CD14-positive monocyte (primary cell): ENCODE data around the gene APOL3. TPM values are rescaled to one million over a fixed set of nuclear protein-coding genes. Genes with fewer than 3 reads are reported as not detected.

Source experiments
- DNase-seq, 3 donors: peaks; one replicate each; pipeline ENCODE4 v3.0.0-alpha.2; 2011 to 2022
- H2AFZ ChIP-seq: 2 replicates; pipeline ENCODE4 v1.6.0; 2012; ENCODE audit warnings: mild to moderate bottlenecking, low read depth, low read length, inconsistent platforms; ENCODE audit not compliant: insufficient read depth, poor library complexity, severe bottlenecking
- H3K27ac ChIP-seq, 2 donors: 1 replicate in 1 of 2; 2 replicates in 1 of 2; pipeline ENCODE4 v1.5.1; 2012 to 2013; ENCODE audit warnings: low read length in 2 of 2, control low read depth in 1 of 2, inconsistent platforms in 1 of 2, low read depth in 1 of 2, mild to moderate bottlenecking in 1 of 2
- H3K27me3 ChIP-seq, 2 donors: one replicate each; pipeline versions ENCODE4 v1.6.0 to v1.6.1; 2011 to 2013; ENCODE audit warnings: low read length in 2 of 2; ENCODE audit not compliant: control insufficient read depth in 2 of 2, insufficient read depth in 2 of 2
- H3K36me3 ChIP-seq, 2 donors: replicated peaks in 1 of 2; 1 replicate in 1 of 2; 2 replicates in 1 of 2; pipeline versions ENCODE4 v1.5.1 to v1.6.1; 2012 to 2013; ENCODE audit warnings: low read length in 2 of 2, control low read depth in 1 of 2, inconsistent platforms in 1 of 2, mild to moderate bottlenecking in 1 of 2; ENCODE audit not compliant: insufficient read depth in 2 of 2, control insufficient read depth in 1 of 2
- H3K4me1 ChIP-seq, 2 donors: 1 replicate in 1 of 2; 2 replicates in 1 of 2; pipeline versions ENCODE4 v1.5.1 to v1.6.1; 2012 to 2013; ENCODE audit warnings: low read length in 2 of 2, control low read depth in 1 of 2, inconsistent platforms in 1 of 2, mild to moderate bottlenecking in 1 of 2, moderate library complexity in 1 of 2; ENCODE audit not compliant: insufficient read depth in 2 of 2, control insufficient read depth in 1 of 2
- H3K4me2 ChIP-seq: replicated peaks from 2 replicates; pipeline ENCODE3; 2012; ENCODE audit warnings: low read length, moderate library complexity, mild to moderate bottlenecking; ENCODE audit not compliant: poor library complexity, severe bottlenecking; ENCODE audit errors: extremely low read depth
- H3K4me3 ChIP-seq, 3 experiments: fragments of 200-600 bp in 1 of 3; sonication (generic) in 1 of 3; replicated peaks in 1 of 3; 1 replicate in 2 of 3; 2 replicates in 1 of 3; pipeline ENCODE4 v1.5.1; 2011 to 2013; ENCODE audit warnings: low read length in 3 of 3, mild to moderate bottlenecking in 3 of 3, control low read depth in 2 of 3, low read depth in 2 of 3, inconsistent platforms in 1 of 3, moderate library complexity in 1 of 3
- H3K79me2 ChIP-seq: 2 replicates; pipeline ENCODE4 v1.6.0; 2012; ENCODE audit warnings: mild to moderate bottlenecking, control low read depth, inconsistent platforms, low read length, moderate library complexity; ENCODE audit not compliant: insufficient read depth
- H3K9ac ChIP-seq: 2 replicates; pipeline ENCODE4 v1.6.0; 2017; ENCODE audit warnings: low read length, mild to moderate bottlenecking; ENCODE audit not compliant: insufficient read depth, poor library complexity, severe bottlenecking
- H3K9me3 ChIP-seq, 2 donors: replicated peaks in 1 of 2; 1 replicate in 1 of 2; 2 replicates in 1 of 2; pipeline versions ENCODE4 v1.5.1 to v1.6.1; 2012 to 2013; ENCODE audit warnings: low read length in 2 of 2, control low read depth in 1 of 2; ENCODE audit not compliant: control insufficient read depth in 1 of 2, insufficient read depth in 1 of 2
- H4K20me1 ChIP-seq: 2 replicates; pipeline ENCODE4 v1.6.0; 2012; ENCODE audit warnings: mild to moderate bottlenecking, low read length, control low read depth, moderate library complexity; ENCODE audit not compliant: insufficient read depth
- H3K27ac Mint-ChIP-seq, 7 donors: one replicate each; pipeline ENCODE4 v1.8.0; 2020; ENCODE audit warnings: mild to moderate bottlenecking in 7 of 7, mixed read lengths in 7 of 7, moderate library complexity in 6 of 7, inconsistent platforms in 2 of 7
- H3K27me3 Mint-ChIP-seq, 3 donors: one replicate each; pipeline ENCODE4 v1.8.0; 2021 to 2022; ENCODE audit warnings: low read depth in 3 of 3, mild to moderate bottlenecking in 3 of 3, mixed read lengths in 3 of 3, moderate library complexity in 3 of 3, inconsistent platforms in 1 of 3
- H3K36me3 Mint-ChIP-seq, 2 donors: one replicate each; pipeline ENCODE4 v1.8.0; 2020; ENCODE audit warnings: mixed read lengths in 2 of 2, inconsistent platforms in 1 of 2, mild to moderate bottlenecking in 1 of 2
- H3K4me1 Mint-ChIP-seq: one replicate; pipeline ENCODE4 v1.8.0; 2020; ENCODE audit warnings: mild to moderate bottlenecking, mixed read lengths
- H3K4me3 Mint-ChIP-seq, 2 donors: one replicate each; pipeline ENCODE4 v1.8.0; 2020; ENCODE audit warnings: mild to moderate bottlenecking in 2 of 2, mixed read lengths in 2 of 2, moderate library complexity in 1 of 2
- H3K9me3 Mint-ChIP-seq, 7 donors: one replicate each; pipeline ENCODE4 v1.8.0; 2020 to 2022; ENCODE audit warnings: mixed read lengths in 7 of 7, mild to moderate bottlenecking in 6 of 7, moderate library complexity in 6 of 7, inconsistent platforms in 2 of 7
- CTCF ChIP-seq: fragments of 200-600 bp; IDR thresholded peaks from one replicate; pipeline ENCODE4 v1.8.0; 2022; ENCODE audit warnings: antibody characterized with exemption, mild to moderate bottlenecking
- WGBS: methylation state at CpG from one replicate; pipeline ENCODE4 v1.1.5; 2013; ENCODE audit warnings: missing lambda C conversion rate; ENCODE audit not compliant: insufficient coverage; 5-methylcytosine and 5-hydroxymethylcytosine counted together
- intact Hi-C, 2 donors: fragments of 100-400 bp; cut with micrococcal nuclease; formaldehyde crosslinking; loops; one replicate each; pipeline versions ENCODE4 v1.15.0 to v1.15.1; 2023
- polyA plus RNA-seq, 3 donors: library from polyadenylated mRNA; depleted of rRNA in 1 of 3; unstranded in 2 of 3; stranded (reverse) in 1 of 3; fragments of 300-500 nt in 2 of 3; fragments of >200 nt in 1 of 3; fragmentation: Illumina TruSeq in 2 of 3; gene quantifications; 1 replicate in 2 of 3; 2 replicates in 1 of 3; pipeline ENCODE4 v1.2.3, GENCODE V29; 2012 to 2021

The APOL3 gene
- polyA plus RNA-seq, 3 donors, result 39.9 to 97.0 (median 61.3) TPM

- no peaks in the 10 kb centered on the region for H3K79me2 ChIP-seq
- 90% methylated on average over 2 of the region's 3 CpGs for WGBS
- no peaks in the 10 kb centered on the region for H3K9me3 ChIP-seq
- peaks cover 19 to 21% of the 10 kb centered on the region in 2 donors for H3K4me1 ChIP-seq
- H3K36me3 ChIP-seq, result no peaks in the 10 kb centered on the region
- no peaks in the 10 kb centered on the region for H3K9me3 Mint-ChIP-seq
- no peaks in the 10 kb centered on the region for H4K20me1 ChIP-seq
- H3K4me1 Mint-ChIP-seq, result peaks cover 25% of the 10 kb centered on the region
- H3K4me3 ChIP-seq, result no peak overlapping the region
- no peaks in the 10 kb centered on the region for H3K27me3 ChIP-seq
- no peak for TF ChIP-seq CTCF
- H3K4me2 ChIP-seq, result no peak overlapping the region
- no peak overlapping the region for H3K27ac ChIP-seq
- H3K9ac ChIP-seq, result no peak overlapping the region
- DNase-seq, result no peak
- H2AFZ ChIP-seq, result no peak overlapping the region
- no peak overlapping the region for H3K4me3 Mint-ChIP-seq
- no peaks in the 10 kb centered on the region for H3K36me3 Mint-ChIP-seq
- intact Hi-C loops, result loop anchor here (5.0 to 10.0 kb wide), 2 partner anchors 82 to 84 kb away; no protein-coding TSS in a partner anchor
- no peak overlapping the region for H3K27ac Mint-ChIP-seq
- peaks cover 0 to 6% (median 4%) of the 10 kb centered on the region in 3 donors for H3K27me3 Mint-ChIP-seq
Observed at GRCh38 chr22:36193171-36193570, 32.6 kb upstream of the APOL3 start.

GRCh38 chr22:36192542-36192941, 32.0 kb upstream of the APOL3 start:
- H3K79me2 ChIP-seq, result no peaks in the 10 kb centered on the region
- DNase-seq, result no peak
- no peak overlapping the region for H3K9ac ChIP-seq
- no peak overlapping the region for H3K4me3 Mint-ChIP-seq
- no peak overlapping the region for H2AFZ ChIP-seq
- H3K27me3 ChIP-seq, result no peaks in the 10 kb centered on the region
- no peaks in the 10 kb centered on the region for H3K36me3 ChIP-seq
- no peak for TF ChIP-seq CTCF
- WGBS, result 68% methylated on average over 4 of the region's 4 CpGs
- H3K36me3 Mint-ChIP-seq, result no peaks in the 10 kb centered on the region
- no peaks in the 10 kb centered on the region for H3K9me3 ChIP-seq
- no peaks in the 10 kb centered on the region for H3K9me3 Mint-ChIP-seq
- H3K4me1 Mint-ChIP-seq, result peaks cover 19% of the 10 kb centered on the region
- no peak overlapping the region for H3K27ac ChIP-seq
- H3K4me3 ChIP-seq, result no peak overlapping the region
- peaks cover 0 to 8% (median 4%) of the 10 kb centered on the region in 3 donors for H3K27me3 Mint-ChIP-seq
- no peak overlapping the region for H3K4me2 ChIP-seq
- no peaks in the 10 kb centered on the region for H4K20me1 ChIP-seq
- peak overlapping the region in 1 of 7 donors; percentile 55 for H3K27ac Mint-ChIP-seq
- H3K4me1 ChIP-seq, result peaks cover 13 to 15% of the 10 kb centered on the region in 2 donors
- intact Hi-C loops, result loop anchor here (5.0 to 10.0 kb wide), 2 partner anchors 82 to 85 kb away; no protein-coding TSS in a partner anchor
